ENCODE data around the gene UBR4.
A peak's percentile ranks its signal among the peaks of the same experiment; 100 is the strongest.

The UBR4 gene

DNA sequence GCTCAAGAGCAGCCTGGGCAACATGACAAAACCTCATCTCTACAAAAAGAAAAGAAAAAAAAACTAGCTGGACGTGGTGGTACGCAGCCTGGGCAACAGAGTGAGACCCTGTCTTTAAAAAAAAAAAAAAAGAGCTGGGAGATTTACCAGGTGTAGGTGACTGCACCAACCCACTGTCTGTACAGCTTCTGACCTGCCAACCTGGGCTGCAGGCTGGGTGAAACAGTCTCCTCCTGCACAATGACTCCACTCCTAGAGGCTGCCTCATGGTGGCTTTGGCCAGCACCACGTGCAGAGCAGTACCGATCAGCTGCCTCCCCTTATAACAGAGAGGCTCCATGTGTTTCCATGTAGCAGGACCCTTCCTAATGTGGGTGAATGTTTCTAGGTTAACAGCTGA, 45.2 kb upstream of the UBR4 start:
- no peaks in the 10 kb centered on the region for H3K27me3 ChIP-seq (ENCODE audit: control insufficient read depth, low read length)
- H3K4me1 ChIP-seq (ENCODE audit: control insufficient read depth, low read length) = peaks cover 17% of the 10 kb centered on the region
- H3F3A ChIP-seq (ENCODE audit: control insufficient read depth, insufficient read depth) = no peaks in the 10 kb centered on the region
- no peak overlapping the region for H3K27ac ChIP-seq (ENCODE audit: low read depth, low read length)
- TF ChIP-seq, protein P1, sequence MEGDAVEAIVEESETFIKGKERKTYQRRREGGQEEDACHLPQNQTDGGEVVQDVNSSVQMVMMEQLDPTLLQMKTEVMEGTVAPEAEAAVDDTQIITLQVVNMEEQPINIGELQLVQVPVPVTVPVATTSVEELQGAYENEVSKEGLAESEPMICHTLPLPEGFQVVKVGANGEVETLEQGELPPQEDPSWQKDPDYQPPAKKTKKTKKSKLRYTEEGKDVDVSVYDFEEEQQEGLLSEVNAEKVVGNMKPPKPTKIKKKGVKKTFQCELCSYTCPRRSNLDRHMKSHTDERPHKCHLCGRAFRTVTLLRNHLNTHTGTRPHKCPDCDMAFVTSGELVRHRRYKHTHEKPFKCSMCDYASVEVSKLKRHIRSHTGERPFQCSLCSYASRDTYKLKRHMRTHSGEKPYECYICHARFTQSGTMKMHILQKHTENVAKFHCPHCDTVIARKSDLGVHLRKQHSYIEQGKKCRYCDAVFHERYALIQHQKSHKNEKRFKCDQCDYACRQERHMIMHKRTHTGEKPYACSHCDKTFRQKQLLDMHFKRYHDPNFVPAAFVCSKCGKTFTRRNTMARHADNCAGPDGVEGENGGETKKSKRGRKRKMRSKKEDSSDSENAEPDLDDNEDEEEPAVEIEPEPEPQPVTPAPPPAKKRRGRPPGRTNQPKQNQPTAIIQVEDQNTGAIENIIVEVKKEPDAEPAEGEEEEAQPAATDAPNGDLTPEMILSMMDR (IDR thresholded peaks at IDR 0.05; ENCODE audit: low read depth, low read length, poor library complexity, severe bottlenecking) = no peak
- TF ChIP-seq EZH2phosphoT487 (IDR thresholded peaks at IDR 0.05; ENCODE audit: borderline replicate concordance, low read length) = no peak
- no peaks in the 10 kb centered on the region for H3K9me2 ChIP-seq (replicated peaks; ENCODE audit: control insufficient read depth, low read length)
- no peak overlapping the region for H3K4me2 ChIP-seq (ENCODE audit: low read length)
- no peak overlapping the region for H3K4me3 ChIP-seq (ENCODE audit: low read length)
- H3K9me3 ChIP-seq (ENCODE audit: control insufficient read depth, insufficient read depth, low read length) = no peaks in the 10 kb centered on the region
- H3K36me3 ChIP-seq (ENCODE audit: control insufficient read depth, low read length) = peaks cover 94% of the 10 kb centered on the region
- H3K79me2 ChIP-seq (ENCODE audit: control insufficient read depth, low read length) = peaks cover 63% of the 10 kb centered on the region
- H4K20me1 ChIP-seq (ENCODE audit: control insufficient read depth, insufficient read depth, low read depth, low read length) = peaks cover 23% of the 10 kb centered on the region

DNA sequence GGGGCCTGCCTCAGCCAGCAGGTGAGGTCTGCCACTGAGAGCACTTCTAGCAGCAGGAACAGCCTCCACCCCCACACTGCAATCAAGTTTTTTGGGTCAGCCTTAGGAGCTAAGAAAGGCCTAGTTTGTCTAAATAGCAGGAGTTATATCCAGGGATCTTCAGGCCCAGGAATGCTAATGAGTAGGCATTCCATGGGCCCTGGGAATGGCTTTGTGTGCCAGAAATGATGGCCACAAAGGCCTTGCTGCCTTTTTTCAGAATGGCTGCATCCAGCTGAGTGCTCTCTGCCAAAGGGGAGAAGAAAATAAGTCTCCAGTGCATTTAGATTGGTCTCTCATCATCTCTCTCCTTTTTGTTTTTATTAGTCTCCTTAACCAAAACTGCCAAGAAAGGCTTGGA, 44.4 kb upstream of the UBR4 start:
- H3K4me2 ChIP-seq (ENCODE audit: low read length) = no peak overlapping the region
- H4K20me1 ChIP-seq (ENCODE audit: control insufficient read depth, insufficient read depth, low read depth, low read length) = peaks cover 23% of the 10 kb centered on the region
- no peaks in the 10 kb centered on the region for H3K27me3 ChIP-seq (ENCODE audit: control insufficient read depth, low read length)
- no peaks in the 10 kb centered on the region for H3F3A ChIP-seq (ENCODE audit: control insufficient read depth, insufficient read depth)
- H3K4me3 ChIP-seq (ENCODE audit: low read length) = no peak overlapping the region
- H3K4me1 ChIP-seq (ENCODE audit: control insufficient read depth, low read length) = peaks cover 26% of the 10 kb centered on the region
- no peak overlapping the region for H3K27ac ChIP-seq (ENCODE audit: low read depth, low read length)
- H3K9me3 ChIP-seq (ENCODE audit: control insufficient read depth, insufficient read depth, low read length) = no peaks in the 10 kb centered on the region
- no peak for TF ChIP-seq EZH2phosphoT487 (IDR thresholded peaks at IDR 0.05; ENCODE audit: borderline replicate concordance, low read length)
- TF ChIP-seq, protein P1 (IDR thresholded peaks at IDR 0.05; ENCODE audit: low read depth, low read length, poor library complexity, severe bottlenecking) = no peak
- H3K36me3 ChIP-seq (ENCODE audit: control insufficient read depth, low read length) = peaks cover 89% of the 10 kb centered on the region
- peaks cover 72% of the 10 kb centered on the region for H3K79me2 ChIP-seq (ENCODE audit: control insufficient read depth, low read length)
- no peaks in the 10 kb centered on the region for H3K9me2 ChIP-seq (replicated peaks; ENCODE audit: control insufficient read depth, low read length)

GRCh38 chr1:19251305-19252196, 41.5 kb upstream of the UBR4 start, which contains the start of the genes EMC1 and MRTO4:
TSS of gene EMC1 (minus strand) at chr1:19251524. CDS start at chr1:19251509, 15 bp downstream.
TSS of gene MRTO4 (plus strand) at chr1:19251805. CDS start at chr1:19251836, 31 bp downstream.
- TF ChIP-seq EZH2phosphoT487 (IDR thresholded peaks at IDR 0.05; ENCODE audit: borderline replicate concordance, low read length) = no peak
- TF ChIP-seq, protein P1 (IDR thresholded peaks at IDR 0.05; ENCODE audit: low read depth, low read length, poor library complexity, severe bottlenecking) = no peak
- Histone ChIP-seq H3K4me2 (ENCODE audit: low read length) (peak within 1 kb of the TSS; percentile 76), H3K79me2 (ENCODE audit: control insufficient read depth, low read length) (peaks cover 96% of the 10 kb centered on the region), H3K9me3 (ENCODE audit: control insufficient read depth, insufficient read depth, low read length) (no peaks in the 10 kb centered on the region), H3K27ac (ENCODE audit: low read depth, low read length) (peak within 1 kb of the TSS; percentile 84), H4K20me1 (ENCODE audit: control insufficient read depth, insufficient read depth, low read depth, low read length) (peaks cover 23% of the 10 kb centered on the region), H3K36me3 (ENCODE audit: control insufficient read depth, low read length) (peaks cover 71% of the 10 kb centered on the region), H3K4me3 (ENCODE audit: low read length) (peak within 1 kb of the TSS; percentile 91), H3K4me1 (ENCODE audit: control insufficient read depth, low read length) (peaks cover 27% of the 10 kb centered on the region), H3K9me2 (replicated peaks; ENCODE audit: control insufficient read depth, low read length) (no peaks in the 10 kb centered on the region), H3F3A (ENCODE audit: control insufficient read depth, insufficient read depth) (no peaks in the 10 kb centered on the region), H3K27me3 (ENCODE audit: control insufficient read depth, low read length) (no peaks in the 10 kb centered on the region)

All from DOHH2 (cell line).